Heart right ventricle (tissue), 16 donors: ENCODE results near the gene SLC8B1. TPM values are rescaled to one million over a fixed set of nuclear protein-coding genes. Genes with fewer than 3 reads are reported as not detected.

Experiments used
- ATAC-seq, 8 donors: fragments of 200-7000 bp; cut with Tn5 transposase; one replicate each; pipeline ENCODE4 v1.9.1; 2020; ENCODE audit warnings: mild to moderate bottlenecking in 8 of 8, moderate library complexity in 8 of 8, moderate number of reproducible peaks in 1 of 8
- DNase-seq, 2 donors: peaks; one replicate each; pipeline ENCODE4 v3.0.0-alpha.2; 2020
- H3K27ac ChIP-seq, 10 donors: fragments of 200-600 bp; sonication (generic) in 2 of 10; one replicate each; pipeline versions ENCODE4 v1.5.0 to v1.8.0; 2020 to 2022; ENCODE audit warnings: mild to moderate bottlenecking in 3 of 10
- H3K27me3 ChIP-seq, 7 donors: fragments of 200-600 bp; one replicate each; pipeline ENCODE4 v1.8.0; 2021 to 2022; ENCODE audit warnings: mild to moderate bottlenecking in 2 of 7
- H3K36me3 ChIP-seq, 9 donors: fragments of 200-600 bp; sonication (generic) in 1 of 9; one replicate each; pipeline versions ENCODE4 v1.5.0 to v1.8.0; 2020 to 2022; ENCODE audit warnings: mild to moderate bottlenecking in 2 of 9
- H3K4me1 ChIP-seq, 9 donors: fragments of 200-600 bp; sonication (generic) in 1 of 9; one replicate each; pipeline versions ENCODE4 v1.5.0 to v1.8.0; 2020 to 2022; ENCODE audit warnings: mild to moderate bottlenecking in 4 of 9
- H3K4me3 ChIP-seq, 10 donors: fragments of 200-600 bp; sonication (generic) in 2 of 10; one replicate each; pipeline versions ENCODE4 v1.5.0 to v1.8.0; 2020 to 2022; ENCODE audit warnings: mild to moderate bottlenecking in 7 of 10, moderate library complexity in 2 of 10
- H3K9me3 ChIP-seq, 11 donors: fragments of 200-600 bp in 10 of 11; sonication (generic) in 2 of 11; one replicate each; pipeline versions ENCODE4 v1.5.0 to v1.8.0; 2013 to 2022; ENCODE audit warnings: mild to moderate bottlenecking in 2 of 11, control low read depth in 1 of 11, moderate library complexity in 1 of 11
- CTCF ChIP-seq, 9 donors: fragments of 200-600 bp; sonication (generic) in 2 of 9; IDR thresholded peaks; one replicate each; pipeline versions ENCODE4 v1.5.0 to v1.8.0; 2021 to 2022; ENCODE audit warnings: antibody characterized with exemption in 9 of 9, mild to moderate bottlenecking in 5 of 9, moderate library complexity in 1 of 9
- WGBS, 2 donors: extraction: QIAGEN DNeasy Blood & Tissue Kit; methylation state at CpG; one replicate each; pipeline ENCODE4 v1.1.7; 2013; ENCODE audit warnings: inconsistent platforms in 1 of 2; 5-methylcytosine and 5-hydroxymethylcytosine counted together
- intact Hi-C, 10 donors: fragments of 100-400 bp; cut with DNase I; formaldehyde crosslinking; loops; one replicate each; pipeline versions ENCODE4 v1.11.1 to v1.14.2; 2022
- polyA plus RNA-seq, 2 donors: library from polyadenylated mRNA; stranded (reverse); fragments of 200-250 nt; gene quantifications; one replicate each; pipeline ENCODE4 v1.2.3, GENCODE V29; 2013
- total RNA-seq, 10 donors: library from RNA; stranded (reverse); fragmentation: NEBNext Ultra II Directional in 3 of 10; extraction: Animal tissue kit (Norgen Biotek cat#: 25700) in 3 of 10; gene quantifications; one replicate each; pipeline versions ENCODE4 v1.2.1 to v1.2.4, GENCODE V29; 2021 to 2023
- donor health status: Arrhythmogenic right ventricular cardiomyopathy.
- donor health status: ischemic (EF 13 %, LVEDD 7.1; RV severe dilation, severe dysfunction).
- donor health status: healthy with polysubstance abuse.
- donor health status: DM: no; HTN: yes; CAD: no.
- donor health status: DM: no; HTN: no; CAD: no.
- donor health status: ischemic (EF 25% LVEDD 6.9; RV normal size, moderate dysfunction).
- donor health status: ischemic (EF 25% LVEDD 5.7; RV mildly dilated, moderate dysfunction).
- donor health status: healthy.
- donor health status: DM: yes; HTN: yes; CAD: no.
- donor health status: Ischemic cardiomyopathy.
- donor health status: ischemic (EF 35%, LVEDD 5.7; RV mildly dilated, moderate dysfunction).
- donor health status: nonischemic (EF 11% LVEDD 7.7; RV severe dilation, severe dysfunction).
- donor health status: DM: yes; HTN: yes; CAD: no.
- donor health status: PGD.
- donor health status: ischemic (EF 29% LVEDD 5.4; RV normal size, mild dysfunction).
- donor health status: nonischemic (EF 23%, LVEDD 6.1; RV moderate dilation, normal function).

SLC8B1 gene
- total and polyA plus RNA-seq, 12 donors = 7.2 to 16.9 (median 11.9) TPM

GRCh38 chr12:113266106-113266895 lies 68.6 kb downstream of the SLC8B1 start:
- DNase-seq (no peak), ATAC-seq (no peak)
- Histone ChIP-seq H3K27ac (no peak overlapping the region), H3K36me3 (peaks cover 0 to 99% (median 33%) of the 10 kb centered on the region in 9 donors), H3K9me3 (no peaks in the 10 kb centered on the region), H3K4me1 (peaks cover 2 to 40% (median 26%) of the 10 kb centered on the region in 9 donors), H3K27me3 (no peaks in the 10 kb centered on the region), H3K4me3 (no peak overlapping the region)
- WGBS, 2 donors = 94 to 96% methylated on average over 23 of the region's 23 CpGs
- intact Hi-C loops = no loop called here
- no peak for TF ChIP-seq CTCF (IDR thresholded peaks at IDR 0.05)

DNA sequence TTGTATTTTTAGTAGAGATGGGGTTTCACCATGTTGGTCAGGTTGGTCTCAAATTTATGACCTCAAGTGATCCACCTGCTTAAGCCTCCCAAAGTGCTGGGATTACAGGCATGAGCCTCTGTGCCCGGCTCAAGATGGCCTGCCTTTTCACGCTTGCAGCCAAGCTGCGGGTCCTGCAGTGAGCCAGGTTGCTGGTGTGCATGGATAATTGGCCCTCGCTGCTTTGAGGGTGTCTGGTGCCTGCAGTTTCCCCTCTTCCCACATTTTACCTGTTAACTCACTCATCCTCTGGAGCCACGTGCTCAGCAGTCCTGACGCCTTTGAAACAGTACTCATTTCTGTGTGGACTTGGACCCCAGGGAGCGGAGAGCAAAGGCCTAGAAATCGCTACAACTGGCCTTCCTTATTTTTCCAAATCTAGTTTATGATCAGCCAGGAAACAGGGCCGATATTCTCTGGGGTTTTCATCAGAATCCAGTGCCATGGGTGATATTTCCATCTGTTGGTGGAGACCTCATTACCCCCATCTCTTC lies 71.4 kb downstream of the SLC8B1 start:
- peaks cover 0 to 78% (median 29%) of the 10 kb centered on the region in 9 donors for H3K36me3 ChIP-seq
- intact Hi-C loops = loop anchor here in 1 of 10 donors (5.0 kb wide), 1 partner anchor 41 kb away; the partner anchor contains the start of gene TPCN1
- no peaks in the 10 kb centered on the region for H3K27me3 ChIP-seq
- H3K4me1 ChIP-seq = peaks cover 15 to 52% (median 45%) of the 10 kb centered on the region in 9 donors
- DNase-seq (no peak), ATAC-seq (no peak)
- no peaks in the 10 kb centered on the region for H3K9me3 ChIP-seq
- peak overlapping the region in 5 of 10 donors; percentile 3 to 59 (median 30) for H3K27ac ChIP-seq
- H3K4me3 ChIP-seq = no peak overlapping the region
- no peak for TF ChIP-seq CTCF (IDR thresholded peaks at IDR 0.05)
- WGBS, 2 donors = 93 to 96% methylated on average over 9 of the region's 9 CpGs

- DNase-seq (no peak), ATAC-seq (no peak)
- no peak overlapping the region for H3K4me3 ChIP-seq
- intact Hi-C loops = loop anchor here in 1 of 10 donors (5.0 kb wide), 1 partner anchor 40 kb away; the partner anchor contains the start of gene TPCN1
- H3K9me3 ChIP-seq = no peaks in the 10 kb centered on the region
- H3K27ac ChIP-seq = peak overlapping the region in 6 of 10 donors; percentile 3 to 84 (median 66)
- H3K36me3 ChIP-seq = peaks cover 0 to 70% (median 21%) of the 10 kb centered on the region in 9 donors
- H3K27me3 ChIP-seq = no peaks in the 10 kb centered on the region
- H3K4me1 ChIP-seq = peaks cover 15 to 54% (median 49%) of the 10 kb centered on the region in 9 donors
- no peak for TF ChIP-seq CTCF (IDR thresholded peaks at IDR 0.05)
These were observed 72.2 kb downstream of the SLC8B1 start for GRCh38 chr12:113262710-113263109.

DNA sequence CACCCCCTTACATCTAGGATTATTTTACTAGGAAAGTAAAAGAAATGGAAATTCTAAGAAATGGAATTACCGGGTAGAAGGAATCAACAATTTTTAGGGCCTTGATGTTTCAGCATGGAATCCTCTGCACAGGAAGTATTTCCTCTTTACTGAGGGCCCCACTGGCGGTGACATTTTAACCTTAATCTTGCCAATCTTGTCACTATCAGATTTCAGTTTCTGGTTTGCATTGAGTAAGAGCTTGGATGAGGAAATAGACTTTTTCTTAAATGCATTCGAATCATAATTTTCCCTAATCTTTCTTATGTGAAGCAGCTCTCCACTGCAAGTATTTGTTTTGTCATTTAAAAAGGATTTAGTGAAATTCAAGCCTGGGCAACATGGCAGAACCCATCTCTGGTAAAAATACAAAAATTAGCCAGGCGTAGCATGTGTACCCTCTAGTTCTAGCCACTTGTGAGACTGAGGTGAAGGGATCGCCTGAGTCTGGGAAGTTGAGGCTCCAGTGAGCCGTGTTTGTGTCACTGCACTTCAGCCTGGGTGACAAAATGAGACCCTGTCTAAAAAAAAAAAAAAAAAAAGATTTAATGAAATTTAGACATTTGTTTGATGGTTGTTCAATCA lies 73.0 kb downstream of the SLC8B1 start:
- Histone ChIP-seq H3K4me1 (peaks cover 15 to 54% (median 49%) of the 10 kb centered on the region in 9 donors), H3K36me3 (peaks cover 0 to 64% (median 18%) of the 10 kb centered on the region in 9 donors), H3K9me3 (no peaks in the 10 kb centered on the region), H3K27me3 (no peaks in the 10 kb centered on the region), H3K4me3 (no peak overlapping the region), H3K27ac (peak overlapping the region in 8 of 10 donors; percentile 19 to 86 (median 77))
- 69 to 81% methylated on average over 6 of the region's 6 CpGs for WGBS, 2 donors
- ATAC-seq (no peak), DNase-seq (no peak)
- TF ChIP-seq CTCF (IDR thresholded peaks at IDR 0.05) = no peak
- intact Hi-C loops = loop anchor here in 1 of 10 donors (5.0 kb wide), 1 partner anchor 40 kb away; the partner anchor contains the start of gene TPCN1
